ENCODE data around the gene CADM3. TPM values are rescaled to one million over a fixed set of nuclear protein-coding genes. Genes with fewer than 3 reads are reported as not detected.

Gene CADM3
- total RNA-seq, 1 experiment from 2014 or later: not detected

Small RNA genes within 50 kb of the gene (small RNA-seq; reads per million reads assigned to genes)
- not detected for gene RNA5SP60

Other genes with a start within 250 kb of the CADM3 start
- gene PYHIN1, start 240.1 kb upstream of the CADM3 start, total RNA-seq (2014; rRNA removed; shearing (Covaris generic)): not detected in 2 replicates
- gene IFI16, start 161.7 kb upstream of the CADM3 start, total RNA-seq (2014; rRNA removed; shearing (Covaris generic)): not detected in 2 replicates
- not detected in 2 replicates for gene AIM2, start 94.8 kb upstream of the CADM3 start, total RNA-seq (2014; rRNA removed; shearing (Covaris generic))
- not detected in 2 replicates for gene ACKR1, start 33.3 kb downstream of the CADM3 start, total RNA-seq (2014; rRNA removed; shearing (Covaris generic))
- gene FCER1A, start 130.7 kb downstream of the CADM3 start, total RNA-seq (2014; rRNA removed; shearing (Covaris generic)): not detected in 2 replicates

Measured in HT-29 (cell line).